Subcutaneous preadipocyte (primary cell): Measurements from ENCODE around the gene CNPY2. TPM values are rescaled to one million over a fixed set of nuclear protein-coding genes. Genes with fewer than 3 reads are reported as not detected.

Source experiments
- small RNA-seq: library from RNA; depleted of rRNA; stranded (forward); fragments of <200 nt; gene quantifications from one replicate; pipeline ENCODE3, GENCODE V24; 2012
- total RNA-seq: library from RNA; depleted of rRNA; stranded (reverse); fragments of >200 nt; gene quantifications from 2 replicates; pipeline ENCODE4 v1.2.3, GENCODE V29; 2012

CNPY2 gene
- 58.8 and 92.6 TPM in 2 replicates for total RNA-seq

DNA sequence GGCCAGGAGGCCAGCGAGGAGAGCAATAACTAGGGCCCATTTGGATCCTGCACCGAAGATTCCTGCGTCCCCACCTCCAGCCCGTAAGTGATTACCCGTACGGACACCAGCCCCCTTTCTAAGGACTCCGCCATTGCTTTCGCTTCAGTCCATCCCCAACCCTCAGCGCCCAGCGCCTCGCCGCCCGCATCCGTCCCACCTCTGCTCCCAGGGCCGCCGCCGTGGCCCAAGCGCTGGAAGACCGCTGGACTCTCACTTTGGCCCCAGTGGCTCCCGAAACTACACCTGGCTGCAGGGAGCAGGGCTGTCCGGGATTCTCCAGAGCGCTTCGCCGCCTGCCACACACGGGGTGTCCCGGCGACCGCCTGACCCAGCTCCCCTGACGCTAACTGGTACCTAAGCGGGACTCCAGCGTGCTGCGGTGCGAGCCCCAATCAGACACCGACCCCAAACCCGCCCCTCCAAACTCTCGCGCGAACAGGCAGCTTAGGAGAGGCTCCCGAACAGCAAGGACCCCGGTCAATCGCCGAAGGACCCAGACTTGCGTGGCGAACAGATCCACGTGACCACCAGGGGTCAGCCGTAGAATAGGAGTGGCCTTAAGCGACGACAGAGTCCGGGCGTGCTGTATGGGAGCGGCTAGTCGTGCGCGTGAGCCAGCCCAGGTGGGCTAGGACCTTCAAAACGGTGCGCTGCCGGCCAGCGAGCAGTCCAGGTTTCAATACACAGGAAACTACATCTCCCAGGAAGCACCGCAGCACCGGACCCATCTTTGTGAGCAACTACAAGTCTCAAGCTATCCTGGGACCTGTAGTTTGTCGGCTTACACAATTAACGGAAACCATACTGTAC lies at the start of gene CNPY2:
Gene CNPY2, minus strand, starts transcription at position 367 of the 852 bp plus-strand sequence. CDS start 771 bp downstream, outside the sequence.

DNA sequence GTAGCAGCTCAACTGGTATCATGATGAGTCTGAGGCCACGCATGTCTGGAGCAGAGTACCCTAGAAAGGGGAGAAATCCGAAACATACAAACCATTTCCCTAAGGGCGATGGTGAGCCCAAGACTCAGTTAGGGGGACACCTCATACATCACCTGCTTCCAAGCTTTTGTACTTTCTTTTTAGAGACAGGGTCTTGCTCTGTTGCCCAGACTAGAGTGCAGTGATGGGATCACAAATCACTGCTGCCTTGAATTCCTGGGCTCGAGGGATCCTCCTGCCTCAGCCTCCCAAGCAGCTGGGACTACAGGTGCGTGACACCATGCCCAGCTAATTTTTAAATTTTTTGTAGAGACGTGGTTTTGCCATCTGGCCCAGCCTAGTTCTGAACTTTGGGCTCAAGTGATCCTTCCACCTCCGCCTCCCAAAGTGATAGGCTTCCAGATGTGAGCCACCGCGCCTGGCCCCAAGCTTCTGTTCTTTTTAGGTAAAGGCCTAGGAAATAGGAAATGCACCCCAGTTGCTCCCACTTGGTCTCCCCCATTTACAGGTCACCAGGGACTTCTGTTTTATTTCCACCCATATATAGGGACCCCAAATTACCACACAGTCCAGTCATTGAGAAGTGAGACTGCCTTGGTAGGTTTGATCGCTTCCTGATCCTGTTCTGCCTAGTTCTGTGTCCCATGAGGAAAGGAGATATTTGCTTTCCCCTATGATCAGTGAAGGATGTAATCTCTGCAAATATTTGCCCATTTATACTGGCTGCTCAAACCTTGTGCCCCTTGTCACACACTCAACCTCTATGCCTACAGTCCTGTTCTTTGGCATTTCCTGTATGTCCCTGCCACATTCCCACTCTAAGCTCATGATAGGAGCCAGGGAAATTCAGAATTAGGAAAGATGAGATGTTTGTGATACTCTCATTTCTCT lies 46.6 kb upstream of the CNPY2 start, which contains the start of gene APOF:
Gene APOF, minus strand, starts transcription at position 728 of the 930 bp plus-strand sequence. Its CDS starts 112 bp downstream, at position 616.

DNA sequence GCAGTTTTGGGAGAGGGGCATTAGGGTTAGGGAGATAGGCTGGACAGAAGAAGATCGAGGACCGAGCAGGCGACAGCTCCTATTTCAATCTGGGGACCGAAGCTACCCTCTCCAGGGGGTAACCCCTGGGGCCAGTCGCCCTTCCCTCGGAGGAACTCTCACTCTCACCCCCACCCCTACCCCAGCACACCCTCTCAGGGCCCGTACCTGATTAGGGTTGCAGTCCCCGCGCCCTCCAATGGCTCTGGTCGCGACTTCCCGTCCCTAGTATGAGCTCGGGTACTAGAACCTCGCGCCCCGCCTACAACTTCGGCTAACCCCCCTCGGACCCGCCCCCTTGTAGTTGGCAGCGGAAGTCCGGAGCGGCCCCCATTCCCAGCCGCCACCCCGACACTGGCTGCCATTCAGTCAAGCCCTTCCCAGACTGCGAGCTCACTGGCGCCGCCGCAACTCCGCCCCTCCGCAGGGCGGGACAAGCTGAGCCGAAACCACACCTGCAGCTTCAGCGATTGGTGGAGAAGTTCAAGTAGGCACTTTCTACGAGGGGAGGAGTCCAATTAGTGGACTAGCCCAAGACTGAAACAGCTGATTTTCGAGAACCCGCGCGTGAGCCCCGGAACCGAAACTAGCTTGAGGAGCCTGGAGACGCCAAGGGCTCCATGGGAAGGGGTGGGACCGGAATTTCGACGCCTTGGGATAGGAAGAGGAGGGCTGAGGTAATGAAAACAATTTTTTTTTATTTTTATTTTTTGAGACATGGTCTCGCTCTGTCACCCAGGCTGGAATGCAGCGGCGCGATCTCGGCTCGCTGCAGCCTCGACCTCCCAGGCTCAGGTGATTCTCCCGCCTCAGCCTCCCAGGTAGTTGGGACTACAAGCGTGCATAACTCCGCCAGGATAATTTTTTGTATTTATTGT lies 44.3 kb upstream of the CNPY2 start, which contains the start of gene STAT2:
Gene STAT2, minus strand, starts transcription at position 257 of the 917 bp plus-strand sequence. CDS start 3,536 bp downstream, outside the sequence.

DNA sequence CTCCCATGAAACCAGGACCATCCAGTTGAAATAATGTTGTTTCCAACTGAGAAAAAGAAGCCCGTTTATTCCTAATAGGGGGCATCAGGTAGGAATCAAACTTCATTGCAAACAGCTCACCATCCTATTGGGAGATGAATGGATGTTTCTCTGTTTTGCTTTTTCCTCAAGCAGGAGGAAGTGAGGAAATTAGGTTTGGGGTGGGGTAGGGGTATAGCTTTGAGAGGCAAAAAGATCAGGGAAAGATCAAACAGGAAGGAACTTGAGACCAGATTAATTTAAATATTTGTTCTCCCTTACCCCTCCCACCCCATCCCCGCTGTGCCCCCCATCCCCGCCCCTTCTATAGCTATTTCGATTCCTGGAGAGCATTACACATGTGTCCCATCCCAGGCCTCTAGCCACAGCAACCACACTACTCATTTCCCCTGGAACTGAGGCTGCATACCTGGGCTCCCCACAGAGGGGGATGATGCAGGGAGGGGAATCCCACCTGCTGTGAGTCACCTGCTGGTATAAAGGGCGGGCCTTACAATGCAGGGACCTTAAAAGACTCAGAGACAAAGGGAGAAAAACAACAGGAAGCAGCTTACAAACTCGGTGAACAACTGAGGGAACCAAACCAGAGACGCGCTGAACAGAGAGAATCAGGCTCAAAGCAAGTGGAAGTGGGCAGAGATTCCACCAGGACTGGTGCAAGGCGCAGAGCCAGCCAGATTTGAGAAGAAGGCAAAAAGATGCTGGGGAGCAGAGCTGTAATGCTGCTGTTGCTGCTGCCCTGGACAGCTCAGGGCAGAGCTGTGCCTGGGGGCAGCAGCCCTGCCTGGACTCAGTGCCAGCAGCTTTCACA lies 22.7 kb upstream of the CNPY2 start, which contains the start of gene IL23A:
Gene IL23A, plus strand, starts transcription at position 577 of the 850 bp plus-strand sequence. Its CDS starts 161 bp downstream, at position 738.

DNA sequence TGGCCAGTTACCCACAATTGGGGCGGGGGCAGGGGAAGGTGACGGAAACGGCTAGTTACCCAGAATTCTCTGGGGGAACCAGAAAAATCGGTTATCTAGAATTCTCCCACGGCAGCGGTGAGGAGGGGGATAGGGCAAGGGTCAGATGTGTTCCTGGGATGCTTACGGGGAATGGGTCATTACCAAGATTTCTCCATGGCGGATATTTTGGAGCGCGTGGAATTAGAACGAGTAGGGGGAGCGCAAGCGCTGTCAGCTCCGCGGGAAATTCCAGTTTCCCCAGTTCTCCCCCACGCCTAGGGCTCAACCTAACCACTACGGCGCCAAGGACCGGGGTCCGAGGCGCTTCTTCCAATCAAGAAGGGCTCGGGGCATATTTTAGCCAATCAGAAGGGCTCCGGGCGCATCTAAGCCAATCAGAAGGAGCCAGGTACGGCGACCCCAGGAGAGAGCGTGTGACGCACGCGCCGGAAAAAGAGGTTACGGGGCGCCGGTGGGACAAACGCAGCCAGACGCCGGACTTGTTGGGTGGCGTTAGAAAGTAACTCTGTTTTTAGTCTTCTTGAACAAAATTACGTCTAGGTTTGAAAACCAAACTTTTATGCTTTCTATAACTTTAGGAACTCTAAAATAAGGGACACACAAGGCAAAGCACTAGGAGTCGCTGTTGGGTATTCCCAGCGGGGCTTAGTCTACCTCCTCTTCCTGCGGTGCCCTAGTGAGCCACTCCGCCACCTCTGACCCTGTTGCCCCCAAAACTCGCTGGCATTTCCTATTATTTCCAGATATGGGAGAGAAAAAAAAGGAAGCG lies 18.1 kb upstream of the CNPY2 start, which contains the start of gene PAN2:
Gene PAN2, minus strand, starts transcription at position 322 of the 811 bp plus-strand sequence. CDS start 906 bp downstream, outside the sequence.

DNA sequence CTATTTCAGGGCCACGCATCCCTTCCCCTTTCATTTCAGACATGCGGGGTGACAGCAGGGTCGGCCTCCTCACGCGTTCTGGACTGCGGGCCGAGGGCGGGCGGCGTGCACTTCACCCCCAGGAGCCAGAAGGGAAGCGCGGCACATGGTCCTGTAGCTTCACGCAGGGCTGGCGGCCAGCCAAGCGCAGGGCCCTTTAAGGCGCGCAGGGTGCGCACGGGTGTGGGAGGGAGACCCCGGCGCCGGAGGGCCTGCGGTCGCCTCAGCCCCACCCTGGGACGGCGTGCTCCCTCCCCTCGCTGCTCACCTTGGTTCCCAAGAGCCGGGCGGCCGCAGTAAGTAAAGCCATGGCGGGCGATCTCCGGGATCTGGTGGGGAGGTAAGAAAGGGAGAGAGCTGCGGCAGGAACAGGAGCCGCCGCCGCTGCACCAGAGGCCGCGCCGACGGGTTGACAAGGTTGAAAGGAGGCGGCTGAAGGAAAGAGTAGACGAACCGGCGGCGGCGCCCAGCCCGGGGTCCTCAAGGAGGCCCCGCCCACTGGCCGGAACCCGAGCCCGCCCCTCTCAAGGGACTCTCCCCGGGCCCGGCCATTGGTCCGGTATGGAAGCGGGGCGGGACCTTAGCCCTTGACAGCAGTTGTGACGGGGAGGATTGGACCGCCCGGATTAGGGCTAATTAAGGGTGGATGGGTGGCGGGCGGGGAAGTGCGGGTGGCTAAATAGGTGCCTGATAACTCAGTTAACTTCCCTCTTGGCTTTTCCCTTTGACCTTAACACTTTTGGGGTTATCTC lies 15.7 kb downstream of the CNPY2 start, which contains the start of gene CS:
Gene CS, minus strand, starts transcription at position 478 of the 791 bp plus-strand sequence. Its CDS starts 129 bp downstream, at position 349.

DNA sequence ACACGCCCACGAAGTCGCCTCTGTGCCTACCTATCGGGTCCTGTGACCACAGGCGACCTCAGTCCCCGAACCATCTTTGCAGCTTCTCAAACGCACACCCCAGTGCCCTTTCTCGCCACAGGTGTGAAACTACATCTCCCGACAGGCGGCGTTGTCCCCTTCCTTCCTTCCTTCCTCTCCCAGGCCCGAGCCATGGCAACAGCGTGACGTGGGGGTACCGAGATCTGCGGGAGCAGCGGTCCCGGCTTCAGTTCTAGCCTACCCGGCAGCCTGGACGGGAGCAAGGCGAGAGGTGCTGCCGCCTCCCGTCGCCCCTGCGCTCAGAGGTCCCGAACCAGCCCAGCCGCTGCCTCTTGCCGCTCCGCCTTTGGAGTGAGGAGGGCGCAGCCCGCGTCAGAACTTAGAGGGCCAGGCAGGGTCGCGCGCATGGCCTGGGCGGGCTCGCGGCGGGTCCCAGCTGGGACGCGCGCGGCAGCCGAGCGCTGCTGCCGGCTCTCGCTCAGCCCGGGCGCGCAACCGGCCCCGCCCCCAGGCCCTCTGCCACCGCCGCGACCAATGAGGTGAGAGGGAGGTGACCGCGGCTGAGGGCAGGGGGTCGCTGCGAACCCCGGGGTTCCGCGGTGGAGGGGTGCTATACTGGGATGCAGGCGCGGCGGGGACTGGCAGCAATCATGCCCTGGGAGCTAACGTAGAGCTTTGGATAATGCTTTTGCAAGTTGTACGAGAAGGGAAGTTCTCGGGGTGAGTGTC lies 48.9 kb downstream of the CNPY2 start, which contains the start of gene COQ10A:
Gene COQ10A, plus strand, starts transcription at position 250 of the 750 bp plus-strand sequence. Its CDS starts 177 bp downstream, at position 427.

Small RNA genes lying within 50 kb of the gene (small RNA-seq; reads per million reads assigned to genes)
- gene RNU7-40P: not detected

Other genes with a start within 250 kb of the CNPY2 start
- under 0.01 TPM in 2 replicates for gene ERBB3, start 235.8 kb downstream of the CNPY2 start, total RNA-seq
- 213 and 255 TPM in 2 replicates for gene PA2G4, start 211.4 kb downstream of the CNPY2 start, total RNA-seq
- 1,499 and 3,572 TPM in 2 replicates for gene RPL41, start 199.4 kb downstream of the CNPY2 start, total RNA-seq
- gene ZC3H10, start 197.7 kb downstream of the CNPY2 start, total RNA-seq: 6.6 and 8.2 TPM in 2 replicates
- gene ESYT1, start 187.7 kb downstream of the CNPY2 start, total RNA-seq: 159 and 170 TPM in 2 replicates
- gene MYL6B, start 163.4 kb downstream of the CNPY2 start, total RNA-seq: 38.5 and 41.5 TPM in 2 replicates
- gene MYL6, start 157.6 kb downstream of the CNPY2 start, total RNA-seq: 682 and 1,116 TPM in 2 replicates
- gene SMARCC2, start 126.5 kb downstream of the CNPY2 start, total RNA-seq: 44.1 and 53.2 TPM in 2 replicates
- 66.3 and 93.3 TPM in 2 replicates for gene RNF41, start 94.1 kb downstream of the CNPY2 start, total RNA-seq
- 25.0 and 31.3 TPM in 2 replicates for gene NABP2, start 91.6 kb downstream of the CNPY2 start, total RNA-seq
- gene SLC39A5, start 85.9 kb downstream of the CNPY2 start, total RNA-seq: 0.20 TPM in 1 of 2 replicates, not detected in the other
- 12.9 and 15.1 TPM in 2 replicates for gene ANKRD52, start 57.6 kb downstream of the CNPY2 start, total RNA-seq
- 4.9 and 5.9 TPM in 2 replicates for gene COQ10A, start 49.0 kb downstream of the CNPY2 start, total RNA-seq
- 184 and 217 TPM in 2 replicates for gene CS, start 15.7 kb downstream of the CNPY2 start, total RNA-seq
- 25.0 and 27.8 TPM in 2 replicates for gene PAN2, start 18.0 kb upstream of the CNPY2 start, total RNA-seq
- gene IL23A, start 22.9 kb upstream of the CNPY2 start, total RNA-seq: 0.20 TPM in 1 of 2 replicates, not detected in the other
- gene STAT2, start 44.1 kb upstream of the CNPY2 start, total RNA-seq: 139 and 173 TPM in 2 replicates
- not detected in 2 replicates for gene APOF, start 46.9 kb upstream of the CNPY2 start, total RNA-seq
- gene TIMELESS, start 133.4 kb upstream of the CNPY2 start, total RNA-seq: 7.3 and 10.4 TPM in 2 replicates
- gene MIP, start 138.7 kb upstream of the CNPY2 start, total RNA-seq: not detected in 2 replicates
- 2.2 and 3.1 TPM in 2 replicates for gene SPRYD4, start 152.6 kb upstream of the CNPY2 start, total RNA-seq
- gene GLS2, start 172.2 kb upstream of the CNPY2 start, total RNA-seq: under 0.01 TPM in 1 of 2 replicates, not detected in the other
- 8.5 and 12.9 TPM in 2 replicates for gene RBMS2, start 205.8 kb upstream of the CNPY2 start, total RNA-seq